ENCODE data around the gene AKR7A3.

DNA sequence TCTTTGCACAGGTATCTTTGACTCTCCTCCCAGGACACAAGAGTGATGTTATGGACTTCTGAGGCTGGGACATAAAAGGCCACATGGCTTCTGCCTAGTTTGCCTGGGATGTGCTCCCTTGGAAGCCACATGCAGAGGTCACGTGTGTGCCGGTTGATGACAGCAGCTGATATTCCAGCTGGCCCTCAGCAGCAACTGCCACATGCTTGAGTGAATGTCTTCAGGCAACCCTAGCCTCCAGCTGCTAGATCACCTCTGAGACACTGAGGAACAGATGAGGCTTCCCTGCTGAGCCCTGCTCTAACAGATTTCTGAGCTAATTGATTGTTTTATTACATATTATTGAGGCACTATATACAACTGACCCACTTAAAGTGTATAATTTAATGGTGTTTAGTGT, 11.6 kb upstream of the AKR7A3 start:
- TF ChIP-seq, protein P1, sequence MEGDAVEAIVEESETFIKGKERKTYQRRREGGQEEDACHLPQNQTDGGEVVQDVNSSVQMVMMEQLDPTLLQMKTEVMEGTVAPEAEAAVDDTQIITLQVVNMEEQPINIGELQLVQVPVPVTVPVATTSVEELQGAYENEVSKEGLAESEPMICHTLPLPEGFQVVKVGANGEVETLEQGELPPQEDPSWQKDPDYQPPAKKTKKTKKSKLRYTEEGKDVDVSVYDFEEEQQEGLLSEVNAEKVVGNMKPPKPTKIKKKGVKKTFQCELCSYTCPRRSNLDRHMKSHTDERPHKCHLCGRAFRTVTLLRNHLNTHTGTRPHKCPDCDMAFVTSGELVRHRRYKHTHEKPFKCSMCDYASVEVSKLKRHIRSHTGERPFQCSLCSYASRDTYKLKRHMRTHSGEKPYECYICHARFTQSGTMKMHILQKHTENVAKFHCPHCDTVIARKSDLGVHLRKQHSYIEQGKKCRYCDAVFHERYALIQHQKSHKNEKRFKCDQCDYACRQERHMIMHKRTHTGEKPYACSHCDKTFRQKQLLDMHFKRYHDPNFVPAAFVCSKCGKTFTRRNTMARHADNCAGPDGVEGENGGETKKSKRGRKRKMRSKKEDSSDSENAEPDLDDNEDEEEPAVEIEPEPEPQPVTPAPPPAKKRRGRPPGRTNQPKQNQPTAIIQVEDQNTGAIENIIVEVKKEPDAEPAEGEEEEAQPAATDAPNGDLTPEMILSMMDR (IDR thresholded peaks at IDR 0.05): no peak
- TF ChIP-seq POLR2A (IDR thresholded peaks at IDR 0.05; ENCODE audit: low read depth) (no peak), POLR2AphosphoS5 (IDR thresholded peaks at IDR 0.05) (no peak)
